OCI-LY7 (cell line): ENCODE measurements around the gene PDZD2. TPM values are rescaled to one million over a fixed set of nuclear protein-coding genes. Genes with fewer than 3 reads are reported as not detected.

Source experiments
- BruUV-seq: library from RNA; stranded (reverse); fragments of 400-500 nt; replicated peaks from 2 replicates; lab custom pipeline; 2021; lab: Mats Ljungman, UMichigan
- CTCF ChIA-PET: fragments of 300-600 bp; sonication (Branson Sonifier 250); formaldehyde crosslinking; loops from one replicate; lab custom pipeline; 2022; ENCODE audit warnings: antibody characterized with exemption; ENCODE audit not compliant: unreplicated experiment; lab: Charles Lee
- POLR2A ChIA-PET: fragments of 300-600 bp; sonication (Branson Sonifier 250); formaldehyde crosslinking; loops from one replicate; lab custom pipeline; 2022; ENCODE audit warnings: antibody characterized with exemption; lab: Charles Lee
- DNase-seq: peaks from one replicate; pipeline ENCODE4 v3.0.0-alpha.2; 2015; ENCODE audit warnings: low spot score
- H2AFZ ChIP-seq: fragments of 200-600 bp; sonication (generic), shearing (Covaris generic); 2 replicates; pipeline ENCODE4 v1.6.1; 2014; ENCODE audit warnings: mild to moderate bottlenecking, antibody characterized with exemption, low read length, moderate library complexity
- H3K27ac ChIP-seq: fragments of 200-600 bp; sonication (generic); 2 replicates; pipeline ENCODE4 v1.5.1; 2014; ENCODE audit warnings: mixed run types, low read depth, mild to moderate bottlenecking, moderate library complexity, low read length, inconsistent platforms; ENCODE audit not compliant: poor library complexity, severe bottlenecking
- H3K36me3 ChIP-seq: fragments of 200-600 bp; sonication (generic); 2 replicates; pipeline ENCODE4 v1.6.1; 2014; ENCODE audit warnings: mild to moderate bottlenecking, antibody characterized with exemption, low read length, moderate library complexity, mixed read lengths; ENCODE audit not compliant: insufficient read depth
- H3K4me1 ChIP-seq: fragments of 200-600 bp; sonication (generic); 2 replicates; pipeline ENCODE4 v1.5.1; 2014; ENCODE audit warnings: mild to moderate bottlenecking, low read length; ENCODE audit not compliant: insufficient read depth, poor library complexity, severe bottlenecking
- H3K4me2 ChIP-seq: fragments of 200-600 bp; sonication (generic); 2 replicates; pipeline ENCODE4 v1.6.1; 2014; ENCODE audit warnings: mild to moderate bottlenecking, low read length
- H3K4me3 ChIP-seq: fragments of 200-600 bp; sonication (generic); 2 replicates; pipeline ENCODE4 v1.5.1; 2014; ENCODE audit warnings: mild to moderate bottlenecking, low read depth, low read length; ENCODE audit not compliant: poor library complexity, severe bottlenecking
- H3K79me2 ChIP-seq: fragments of 200-600 bp; sonication (generic); 2 replicates; pipeline ENCODE4 v1.6.1; 2016; ENCODE audit warnings: low read depth, mild to moderate bottlenecking, low read length, moderate library complexity, mixed read lengths; ENCODE audit not compliant: insufficient read depth
- H3K9me2 ChIP-seq: fragments of 200-600 bp; sonication (generic); 2 replicates; pipeline ENCODE4 v1.6.1; 2016; ENCODE audit warnings: mild to moderate bottlenecking, low read length, mixed read lengths; ENCODE audit not compliant: insufficient read depth
- H3K9me3 ChIP-seq: fragments of 200-600 bp; sonication (generic); 2 replicates; pipeline ENCODE4 v1.6.1; 2014; ENCODE audit warnings: mild to moderate bottlenecking, mixed run types, low read length, mixed read lengths
- H4K20me1 ChIP-seq: fragments of 200-600 bp; sonication (generic); 2 replicates; pipeline ENCODE4 v1.6.1; 2014; ENCODE audit warnings: mild to moderate bottlenecking, antibody characterized with exemption, low read length, moderate library complexity, mixed read lengths; ENCODE audit not compliant: insufficient read depth
- EZH2phosphoT487 ChIP-seq: fragments of 200-600 bp; sonication (generic); IDR thresholded peaks from 2 replicates; pipeline ENCODE4 v1.6.1; 2018; ENCODE audit warnings: low read depth, borderline replicate concordance, mild to moderate bottlenecking, mixed run types, antibody characterized with exemption, low read length, moderate library complexity, mixed read lengths
- intact Hi-C: fragments of 100-400 bp; cut with micrococcal nuclease; formaldehyde crosslinking; loops from one replicate; pipeline ENCODE4 v1.10.0; 2022; ENCODE audit not compliant: unreplicated experiment
- total RNA-seq, 2 experiments: library from RNA; depleted of rRNA in 1 of 2; stranded (reverse); fragments of >200 nt in 1 of 2; shearing (Covaris generic) in 1 of 2; gene quantifications; 2 replicates each; pipeline ENCODE4 v1.2.3, GENCODE V29; 2014 to 2022
- TF ChIP-seq, protein P1 (sequence below): fragments of 200-600 bp; sonication (generic); conservative IDR thresholded peaks from 2 replicates; pipeline ENCODE4 v1.5.1; 2014; ENCODE audit warnings: mild to moderate bottlenecking, antibody characterized with exemption, low read length, moderate library complexity, mixed read lengths

The PDZD2 gene
- total RNA-seq, 2 experiments from 2014 or later, result 8.6 to 10.6 TPM

DNA sequence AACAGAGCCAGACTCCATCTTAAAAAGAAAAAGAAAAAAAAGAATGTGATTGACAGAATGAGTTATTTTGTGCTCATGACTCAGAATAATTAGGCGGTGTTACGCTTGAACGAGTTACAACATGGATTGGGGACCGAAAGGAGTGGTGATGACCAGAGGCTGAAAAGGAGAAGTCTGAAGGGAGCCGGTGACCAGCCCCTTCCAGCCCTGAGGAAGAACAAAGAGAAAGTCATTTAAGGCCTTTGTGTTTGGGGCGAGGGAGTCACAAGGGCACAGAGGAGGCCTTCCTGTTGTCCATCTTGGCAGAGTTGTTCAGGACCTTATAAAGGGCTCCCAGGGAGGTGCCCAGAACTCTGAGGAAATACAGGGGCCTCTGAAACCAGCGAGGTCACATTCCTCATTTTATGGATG lies 403.6 kb downstream of the PDZD2 start:
- Histone ChIP-seq H2AFZ (no peak overlapping the region), H3K36me3 (peaks cover 20% of the 10 kb centered on the region), H3K4me2 (no peak overlapping the region), H3K4me3 (no peak overlapping the region), H3K9me3 (no peaks in the 10 kb centered on the region), H3K27ac (no peak overlapping the region), H3K4me1 (no peaks in the 10 kb centered on the region), H4K20me1 (no peaks in the 10 kb centered on the region), H3K9me2 (no peaks in the 10 kb centered on the region), H3K79me2 (no peaks in the 10 kb centered on the region)
- no TSS peak for BruUV-seq
- POLR2A ChIA-PET, result no interaction called here
- CTCF ChIA-PET, result no interaction called here
- TF ChIP-seq EZH2phosphoT487, result no peak
- TF ChIP-seq, protein P1, sequence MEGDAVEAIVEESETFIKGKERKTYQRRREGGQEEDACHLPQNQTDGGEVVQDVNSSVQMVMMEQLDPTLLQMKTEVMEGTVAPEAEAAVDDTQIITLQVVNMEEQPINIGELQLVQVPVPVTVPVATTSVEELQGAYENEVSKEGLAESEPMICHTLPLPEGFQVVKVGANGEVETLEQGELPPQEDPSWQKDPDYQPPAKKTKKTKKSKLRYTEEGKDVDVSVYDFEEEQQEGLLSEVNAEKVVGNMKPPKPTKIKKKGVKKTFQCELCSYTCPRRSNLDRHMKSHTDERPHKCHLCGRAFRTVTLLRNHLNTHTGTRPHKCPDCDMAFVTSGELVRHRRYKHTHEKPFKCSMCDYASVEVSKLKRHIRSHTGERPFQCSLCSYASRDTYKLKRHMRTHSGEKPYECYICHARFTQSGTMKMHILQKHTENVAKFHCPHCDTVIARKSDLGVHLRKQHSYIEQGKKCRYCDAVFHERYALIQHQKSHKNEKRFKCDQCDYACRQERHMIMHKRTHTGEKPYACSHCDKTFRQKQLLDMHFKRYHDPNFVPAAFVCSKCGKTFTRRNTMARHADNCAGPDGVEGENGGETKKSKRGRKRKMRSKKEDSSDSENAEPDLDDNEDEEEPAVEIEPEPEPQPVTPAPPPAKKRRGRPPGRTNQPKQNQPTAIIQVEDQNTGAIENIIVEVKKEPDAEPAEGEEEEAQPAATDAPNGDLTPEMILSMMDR, result no peak
- DNase-seq, result no peak
- intact Hi-C loops, result no loop called here

GRCh38 chr5:32043105-32043504 lies 404.2 kb downstream of the PDZD2 start:
- POLR2A ChIA-PET, result no interaction called here
- Histone ChIP-seq H2AFZ (no peak overlapping the region), H3K9me2 (no peaks in the 10 kb centered on the region), H3K4me3 (no peak overlapping the region), H3K27ac (no peak overlapping the region), H3K9me3 (no peaks in the 10 kb centered on the region), H3K36me3 (peaks cover 18% of the 10 kb centered on the region), H3K4me2 (no peak overlapping the region), H4K20me1 (no peaks in the 10 kb centered on the region), H3K79me2 (no peaks in the 10 kb centered on the region), H3K4me1 (no peaks in the 10 kb centered on the region)
- no peak for TF ChIP-seq EZH2phosphoT487
- TF ChIP-seq, protein P1, result no peak
- CTCF ChIA-PET, result no interaction called here
- BruUV-seq, result no TSS peak
- DNase-seq, result no peak
- intact Hi-C loops, result no loop called here

DNA sequence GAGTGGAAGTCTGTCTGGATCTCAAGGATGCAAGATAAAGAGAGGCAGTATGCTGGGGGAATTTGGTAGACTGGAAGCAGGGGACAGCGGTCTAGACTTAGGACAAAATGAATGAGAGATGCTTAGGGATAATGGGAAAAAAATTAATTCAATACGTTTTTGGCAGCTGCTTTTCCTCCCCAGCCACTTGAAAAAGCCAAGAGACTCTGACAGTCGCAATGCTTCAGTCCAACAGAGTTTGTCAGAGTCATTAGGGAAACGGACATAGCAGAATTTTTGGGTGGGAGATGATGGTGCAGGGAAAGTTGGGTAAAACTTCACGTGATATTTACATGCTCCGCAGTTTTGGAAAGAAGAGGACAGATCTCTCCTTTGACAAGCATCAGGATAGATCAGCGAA lies 405.5 kb downstream of the PDZD2 start:
- no TSS peak for BruUV-seq
- TF ChIP-seq EZH2phosphoT487, result no peak
- TF ChIP-seq, protein P1, result no peak
- CTCF ChIA-PET, result no interaction called here
- no peak for DNase-seq
- intact Hi-C loops, result no loop called here
- H3K9me2 ChIP-seq, result no peaks in the 10 kb centered on the region
- H3K4me1 ChIP-seq, result no peaks in the 10 kb centered on the region
- no peak overlapping the region for H3K4me3 ChIP-seq
- H3K36me3 ChIP-seq, result peaks cover 14% of the 10 kb centered on the region
- no peak overlapping the region for H2AFZ ChIP-seq
- H3K4me2 ChIP-seq, result no peak overlapping the region
- no peaks in the 10 kb centered on the region for H4K20me1 ChIP-seq
- no peaks in the 10 kb centered on the region for H3K79me2 ChIP-seq
- POLR2A ChIA-PET, result interaction anchor here (1.2 kb wide), 1 partner anchor 10 kb away, joined by 4 read pairs; no protein-coding TSS in a partner anchor
- H3K9me3 ChIP-seq, result no peaks in the 10 kb centered on the region
- H3K27ac ChIP-seq, result no peak overlapping the region
